Fibroblast of skin of left biceps (primary cell): ENCODE results near the gene RAP1GAP.
"Not testable (repeated sequence)": the region's sequence is repeated elsewhere in the genome, so short reads cannot be mapped to it uniquely, and the experiment has no call there.

Experiments used
- DNase-seq, 2 experiments: peaks; one replicate each; pipeline ENCODE4 v3.0.0-alpha.2; 2013; ENCODE audit warnings: low read depth in 2 of 2

Gene RAP1GAP

GRCh38 chr1:21677168-21677567 lies 8.0 kb upstream of the RAP1GAP start:
- DNase-seq = no peak

DNA sequence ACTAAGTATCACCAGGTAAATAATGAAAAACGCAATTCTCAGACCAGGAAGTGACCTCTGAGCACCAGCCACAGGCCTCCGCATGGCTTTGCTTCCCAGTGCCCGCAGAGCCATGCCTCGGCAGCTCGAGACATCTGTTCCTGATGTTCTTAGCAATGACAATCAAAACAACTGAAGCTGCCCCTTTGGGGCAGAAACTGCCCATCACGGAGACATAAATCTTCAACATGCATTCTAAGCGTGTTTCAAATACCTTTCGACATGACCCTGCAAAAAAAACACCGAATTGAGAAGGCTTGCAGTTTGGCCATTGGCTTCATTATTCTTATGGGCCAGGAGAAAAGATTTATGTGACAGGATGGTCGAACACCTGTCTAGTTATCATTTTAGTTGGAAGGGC lies 5.8 kb upstream of the RAP1GAP start:
- no peak for DNase-seq

DNA sequence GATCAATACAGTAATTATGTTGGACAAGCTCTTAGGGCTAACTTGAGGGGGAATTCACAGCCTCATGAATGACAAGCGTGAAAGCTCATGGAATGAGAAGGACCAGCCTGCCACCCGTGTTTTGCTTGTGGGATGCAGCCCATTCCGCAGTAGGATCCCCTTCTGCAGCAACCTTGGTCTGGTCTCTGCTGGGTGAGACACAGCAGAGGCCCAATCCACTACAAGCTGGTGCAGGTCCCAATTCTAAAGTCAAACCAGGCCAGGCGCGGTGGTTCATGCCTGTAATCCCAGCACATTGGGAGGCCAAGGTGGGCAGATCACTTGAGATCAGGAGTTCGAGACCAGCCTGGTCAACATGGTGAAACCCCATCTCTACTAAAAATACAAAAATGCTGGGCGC lies 4.7 kb upstream of the RAP1GAP start:
- not testable (repeated sequence) for DNase-seq

- DNase-seq = peak; percentile 46 to 49
These were observed 4.2 kb upstream of the RAP1GAP start for GRCh38 chr1:21673277-21673780.

- DNase-seq = no peak
These were observed 3.5 kb upstream of the RAP1GAP start for GRCh38 chr1:21672478-21673276.

GRCh38 chr1:21671915-21672314 lies 2.8 kb upstream of the RAP1GAP start:
- no peak for DNase-seq

DNA sequence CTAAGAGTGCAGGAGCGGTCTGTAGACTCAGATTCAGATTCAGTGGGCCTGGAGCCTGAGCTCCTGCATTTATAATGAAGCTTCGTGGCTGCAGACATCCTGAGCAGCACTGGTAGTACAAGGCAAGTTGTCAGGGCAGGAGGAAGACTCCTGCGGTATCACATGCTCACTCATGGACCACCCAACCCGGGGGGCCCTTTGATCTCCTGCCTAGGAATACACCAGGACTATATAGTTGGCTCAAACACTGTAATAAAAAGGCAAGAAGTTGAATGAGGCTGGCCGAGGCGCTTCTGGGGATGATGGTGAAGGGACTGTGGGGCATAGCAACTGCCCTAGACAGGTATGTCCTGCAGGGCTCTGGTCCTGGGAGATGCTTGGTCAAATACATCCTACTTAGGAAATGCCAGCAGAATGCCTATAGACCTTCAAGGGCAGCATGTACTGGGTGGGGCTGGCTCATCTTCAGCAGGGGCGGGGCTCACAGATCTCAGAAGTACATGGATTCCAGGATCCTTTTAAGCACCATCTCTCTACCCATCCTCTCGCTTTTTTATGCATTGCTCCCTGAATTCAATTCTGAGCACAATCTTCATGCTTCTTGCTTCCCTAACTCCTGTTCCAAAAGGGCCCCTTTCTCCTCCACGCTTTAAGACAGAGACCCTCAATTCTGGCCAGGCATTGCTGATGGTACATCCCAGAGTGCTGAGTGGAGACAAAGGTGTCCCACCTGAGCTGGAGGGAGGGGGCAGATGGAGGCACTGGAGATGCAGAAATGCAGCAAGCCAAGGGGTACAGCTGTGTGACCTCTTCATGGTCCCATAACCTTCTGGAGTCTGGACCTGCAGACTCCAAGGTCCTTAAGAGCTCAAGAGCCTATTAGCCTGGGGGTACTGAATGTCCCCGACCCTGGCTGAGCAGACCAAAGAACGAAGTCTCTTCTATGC lies 2.1 kb upstream of the RAP1GAP start:
- no peak for DNase-seq

GRCh38 chr1:21670059-21670881 lies 1.1 kb upstream of the RAP1GAP start:
- DNase-seq = no peak

DNA sequence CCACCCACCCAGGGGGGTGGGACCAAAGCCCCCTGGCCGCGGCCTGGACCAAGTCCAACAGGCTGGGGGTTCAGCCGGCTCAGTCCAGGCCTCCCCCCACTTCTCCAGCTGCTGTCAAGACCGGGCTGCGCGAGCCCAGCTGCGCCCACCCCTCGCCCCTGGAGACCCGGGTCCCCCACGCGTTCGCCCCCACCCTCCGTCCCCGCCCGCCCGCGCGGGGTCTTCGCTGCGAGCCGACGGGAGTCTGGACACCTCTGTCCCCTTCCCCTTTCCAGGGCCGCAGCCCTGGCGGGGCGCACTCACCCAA lies 253 bp downstream of the RAP1GAP start:
- DNase-seq = no peak

DNA sequence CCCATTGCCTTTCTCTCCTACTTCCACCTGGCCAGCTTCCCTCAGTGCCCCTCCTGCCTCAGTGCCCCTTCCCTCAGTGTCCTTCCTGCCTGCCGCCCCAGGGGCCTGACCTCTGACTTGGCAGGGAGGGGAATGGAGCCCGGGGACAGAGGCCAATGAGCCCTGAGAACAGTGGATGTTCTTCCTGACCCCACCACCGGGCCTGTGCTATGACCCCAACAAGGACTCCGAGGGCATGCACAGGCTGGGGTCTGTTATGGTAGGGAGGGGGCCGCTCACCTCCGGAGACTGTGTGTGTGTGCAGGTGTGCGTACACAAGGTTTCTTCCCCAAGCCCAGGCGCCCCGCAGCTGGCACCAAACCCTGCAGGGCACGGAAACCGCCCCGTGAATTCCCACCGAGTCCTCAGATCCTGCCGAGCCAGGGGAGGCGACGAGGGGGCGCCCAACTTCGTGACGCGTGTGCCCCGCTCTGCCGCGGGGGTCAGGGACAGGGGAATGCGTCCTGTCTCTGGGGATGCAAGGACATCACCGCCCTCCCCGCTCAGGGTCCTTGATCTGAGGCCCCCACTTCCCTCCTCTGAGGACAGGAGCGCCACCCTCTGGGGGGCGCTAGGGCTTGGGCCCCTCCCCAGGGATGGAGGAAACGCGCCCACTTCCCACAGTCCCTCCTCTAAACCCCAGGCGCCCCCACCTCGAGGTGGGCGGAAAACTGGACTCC lies 766 bp downstream of the RAP1GAP start:
- no peak for DNase-seq

DNA sequence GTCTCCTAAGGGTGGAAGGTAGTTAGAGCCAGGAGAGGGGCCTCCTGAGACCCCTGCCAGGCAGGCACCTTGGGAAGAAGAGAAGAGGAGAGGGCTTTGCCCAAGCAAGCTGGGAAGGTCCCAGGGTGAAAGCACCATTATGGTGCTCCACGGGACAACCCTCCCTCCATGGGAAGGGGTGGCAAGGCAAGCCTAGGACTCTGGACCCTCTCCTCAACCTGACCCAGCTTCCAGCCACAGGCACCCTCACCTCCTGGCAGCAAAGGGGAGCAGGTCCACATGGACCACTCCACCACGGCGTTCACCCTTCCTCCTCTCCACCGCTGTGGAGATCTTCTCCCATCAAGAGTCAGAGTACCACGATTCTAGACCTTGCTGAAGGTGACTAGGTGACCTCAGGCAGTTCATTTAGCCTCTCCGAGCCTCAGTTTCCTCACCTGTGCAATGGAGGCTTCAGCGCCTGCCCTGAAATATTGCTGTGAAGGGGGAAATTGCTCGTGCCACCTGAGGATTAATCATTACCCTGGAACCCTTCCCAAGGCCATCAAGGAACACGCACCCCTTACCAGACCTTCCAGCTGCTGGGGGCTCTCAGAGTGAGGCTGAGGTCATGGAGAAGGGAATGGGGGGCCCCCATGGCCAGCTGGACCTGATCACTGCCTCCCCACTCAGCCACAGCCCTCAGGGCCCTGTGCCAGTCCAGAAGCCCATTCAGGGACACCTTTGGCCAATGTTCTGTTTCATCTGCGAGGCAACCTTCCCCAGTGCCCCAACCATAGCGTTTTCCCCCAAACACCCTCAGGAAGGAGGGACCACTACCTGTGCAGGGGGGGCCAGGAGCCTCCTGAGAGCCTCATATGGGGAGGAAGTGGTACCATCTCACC lies 1.6 kb downstream of the RAP1GAP start:
- no peak for DNase-seq

GRCh38 chr1:21666576-21667320 lies 2.4 kb downstream of the RAP1GAP start:
- DNase-seq = no peak

DNA sequence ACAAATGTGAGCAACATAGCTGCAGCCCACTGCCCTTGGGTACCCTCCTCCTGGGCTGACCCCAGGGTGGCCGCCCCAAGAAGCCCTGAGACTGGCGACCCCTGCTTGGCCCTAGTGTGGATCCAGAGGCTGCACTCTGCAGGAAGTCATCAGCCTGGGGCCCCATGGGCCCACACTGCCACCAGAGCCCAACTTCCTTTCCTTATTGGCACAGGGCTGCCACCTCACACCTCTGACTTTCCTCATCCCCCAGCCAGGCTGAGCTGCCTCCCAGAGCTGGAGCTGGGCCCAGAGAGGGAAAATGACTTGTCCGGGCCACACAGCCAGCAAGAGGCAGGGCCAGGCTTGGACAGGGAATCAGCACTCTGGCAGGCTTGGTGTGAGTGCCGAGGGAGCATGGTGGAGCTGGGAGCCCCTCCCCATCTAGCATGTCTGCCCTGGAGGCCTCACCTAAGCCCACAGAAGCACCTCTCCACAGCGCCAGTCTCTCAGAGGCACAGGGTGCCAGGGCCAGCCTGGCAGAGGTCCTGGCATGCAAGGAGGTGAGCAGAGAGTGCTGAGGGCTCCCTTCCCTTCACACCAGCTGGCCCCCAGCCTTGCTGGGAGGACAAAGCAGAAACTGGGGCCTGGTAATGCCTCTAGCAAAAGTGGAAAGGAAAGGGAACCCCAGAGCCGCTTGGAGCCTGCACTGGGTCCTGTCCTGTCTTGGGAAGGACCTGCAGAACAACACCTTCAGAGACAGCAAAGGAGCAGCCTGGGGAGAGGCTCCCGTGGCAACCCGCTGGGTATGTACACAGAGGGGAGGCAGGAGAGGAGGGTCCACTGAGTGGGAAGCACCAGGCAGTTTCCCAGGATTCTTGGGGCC lies 3.2 kb downstream of the RAP1GAP start:
- DNase-seq = no peak

DNA sequence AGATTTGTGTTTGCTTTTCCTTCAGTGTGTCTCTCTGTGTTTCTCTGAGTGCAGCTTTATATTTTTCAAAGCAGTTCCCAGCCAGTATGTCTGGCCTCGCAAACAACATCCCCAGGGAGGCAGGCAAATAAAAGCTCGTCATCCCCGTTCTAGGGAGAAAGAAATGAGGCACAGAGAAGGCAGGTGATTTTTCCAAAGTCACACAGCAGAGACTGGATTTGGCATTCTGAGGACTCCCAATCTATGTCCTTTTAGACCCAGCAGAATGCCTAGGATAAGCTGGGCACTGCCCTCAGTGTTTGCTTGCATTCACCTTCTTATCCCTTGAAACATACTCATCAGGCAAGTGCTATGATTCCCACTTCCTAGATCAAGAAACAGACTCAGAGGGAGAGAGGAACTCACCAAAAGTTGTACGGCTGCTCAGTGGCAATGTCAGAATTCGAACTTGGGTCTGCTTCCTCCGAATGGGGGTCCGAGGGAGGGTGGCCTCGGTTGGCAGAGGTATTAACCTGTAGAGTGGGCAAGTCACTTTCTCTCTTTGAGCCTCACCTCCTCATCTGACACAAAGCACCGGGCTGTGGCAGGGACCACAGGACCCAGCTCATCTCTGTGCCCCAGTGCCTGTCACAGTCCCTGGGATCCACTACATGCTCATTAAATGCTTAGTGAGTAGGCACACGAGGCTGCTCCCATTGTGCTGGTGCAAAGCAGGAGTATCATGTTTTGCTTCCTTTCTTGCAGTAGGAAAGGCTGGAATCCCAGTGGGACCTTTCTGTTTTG lies 4.2 kb downstream of the RAP1GAP start:
- DNase-seq = no peak

DNA sequence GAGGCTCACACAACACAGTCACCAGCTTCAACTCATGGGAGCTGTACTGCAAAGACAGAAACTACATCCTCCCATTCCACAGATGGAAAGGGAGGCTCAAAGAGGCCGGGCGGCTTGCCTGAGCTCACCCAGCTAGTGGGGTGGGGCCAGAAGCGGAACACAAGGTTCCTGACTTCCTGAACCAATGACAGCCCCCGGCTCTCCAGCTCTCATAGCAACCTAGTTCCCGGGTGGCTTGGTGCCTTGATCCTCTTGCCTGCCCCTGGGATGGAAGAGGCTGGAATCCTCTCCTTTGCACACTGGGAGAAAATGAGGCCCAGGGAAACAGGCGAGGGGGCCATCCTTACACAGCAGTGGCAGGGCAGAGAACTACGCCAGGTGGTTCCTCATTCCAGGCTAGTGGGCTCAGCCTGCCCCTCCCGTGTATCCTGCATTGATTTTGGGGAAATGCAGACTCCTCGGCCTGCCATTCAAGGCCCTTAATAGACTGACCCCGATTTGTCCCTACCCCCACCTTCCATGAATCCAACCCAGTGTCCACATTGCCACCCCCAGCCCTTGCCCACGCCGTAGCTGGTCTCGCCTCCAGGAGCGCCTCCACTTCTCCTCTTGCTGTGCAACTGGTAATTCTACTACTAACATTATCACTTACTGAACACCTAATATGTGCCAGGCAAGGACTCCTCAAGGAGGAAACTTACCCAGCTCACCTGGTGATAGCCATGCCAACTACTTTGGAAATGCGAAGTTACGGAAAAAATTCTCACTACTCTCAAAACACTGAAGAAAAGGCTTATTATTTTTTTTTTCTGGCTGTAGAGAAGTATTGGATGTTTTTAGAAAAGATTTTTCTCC lies 5.0 kb downstream of the RAP1GAP start:
- no peak for DNase-seq

- DNase-seq = no peak
These were observed 5.8 kb downstream of the RAP1GAP start for GRCh38 chr1:21663248-21663950.
